HG03139 (cell line): ENCODE measurements around the gene INSIG2.

ENCODE experiments used
- ATAC-seq: cut with Tn5 transposase; IDR thresholded peaks from one replicate; pipeline ENCODE4 v1.9.1; 2021; ENCODE audit not compliant: unreplicated experiment

Gene INSIG2

DNA sequence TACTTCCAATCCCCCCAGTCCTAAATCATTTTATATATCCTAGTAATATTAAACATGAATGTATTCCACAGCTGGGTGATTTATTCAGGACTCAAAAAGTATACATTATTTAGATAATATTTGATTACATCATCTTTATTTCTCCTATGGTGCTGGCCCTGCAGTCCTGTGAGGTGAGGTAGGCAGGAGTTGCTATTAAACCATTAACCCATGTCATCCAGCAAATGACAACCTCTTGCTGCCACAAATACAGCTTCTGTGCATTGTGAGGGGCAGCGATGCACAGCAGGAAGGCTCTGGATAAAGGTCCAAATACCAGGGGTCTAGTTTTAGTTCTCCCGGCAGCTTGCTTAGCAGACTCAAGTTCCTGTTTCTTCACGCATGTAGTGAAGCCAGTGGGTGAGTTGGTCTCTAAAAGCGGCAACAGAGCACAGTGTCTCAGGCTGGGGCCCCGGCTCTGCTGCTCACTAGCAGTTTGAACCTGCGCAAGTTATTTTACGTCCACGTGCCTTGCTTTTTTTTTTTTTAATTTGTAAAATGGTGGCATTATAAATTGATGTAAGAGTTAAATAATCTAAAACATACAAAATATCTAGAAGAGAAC, 36.1 kb downstream of the INSIG2 start:
- ATAC-seq = no peak

- no peak for ATAC-seq
Measured at GRCh38 chr2:118127250-118127649, 39.0 kb downstream of the INSIG2 start.

GRCh38 chr2:118128826-118129225, 40.6 kb downstream of the INSIG2 start:
- no peak for ATAC-seq

GRCh38 chr2:118130385-118130784, 42.1 kb downstream of the INSIG2 start:
- ATAC-seq = no peak

DNA sequence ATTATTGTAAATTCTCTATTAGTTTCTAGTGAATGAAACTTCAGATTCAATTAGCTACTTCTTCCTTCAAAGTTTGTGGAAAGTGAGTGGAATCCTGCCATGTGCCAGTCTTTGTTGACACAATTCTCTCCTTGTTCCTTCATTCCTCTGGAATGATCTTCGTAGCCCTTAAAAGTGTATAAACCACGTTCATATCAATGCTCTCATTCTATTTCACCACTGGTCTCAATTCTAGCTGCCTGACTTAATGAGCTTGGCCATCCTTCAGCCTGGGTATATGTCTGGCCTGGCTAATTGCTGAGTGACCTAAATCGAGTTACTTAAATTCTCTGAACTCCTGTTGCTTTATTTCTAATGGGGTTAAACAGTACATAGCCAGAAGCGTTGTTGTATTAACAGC, 43.5 kb downstream of the INSIG2 start:
- ATAC-seq = no peak

DNA sequence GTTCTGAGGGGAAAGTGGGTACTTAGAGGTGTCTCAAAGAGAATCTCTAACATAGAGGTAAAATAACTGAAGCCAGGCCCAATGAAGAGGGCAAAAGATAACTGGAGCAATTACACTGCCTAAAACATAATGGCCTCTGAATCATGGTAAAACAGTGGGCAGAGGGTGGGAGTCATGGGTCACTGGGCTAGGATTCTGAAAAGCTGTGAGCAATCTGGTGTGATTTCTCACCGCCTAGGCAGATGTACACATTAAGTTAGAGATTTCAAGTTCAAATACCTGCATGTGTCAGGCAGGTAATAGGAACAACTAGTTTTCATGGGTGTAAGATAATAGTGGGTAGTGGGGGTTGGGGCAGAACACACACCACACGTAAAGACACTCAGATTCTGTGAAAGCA, 45.6 kb downstream of the INSIG2 start:
- ATAC-seq = no peak

GRCh38 chr2:118134650-118135049, 46.4 kb downstream of the INSIG2 start:
- no peak for ATAC-seq

DNA sequence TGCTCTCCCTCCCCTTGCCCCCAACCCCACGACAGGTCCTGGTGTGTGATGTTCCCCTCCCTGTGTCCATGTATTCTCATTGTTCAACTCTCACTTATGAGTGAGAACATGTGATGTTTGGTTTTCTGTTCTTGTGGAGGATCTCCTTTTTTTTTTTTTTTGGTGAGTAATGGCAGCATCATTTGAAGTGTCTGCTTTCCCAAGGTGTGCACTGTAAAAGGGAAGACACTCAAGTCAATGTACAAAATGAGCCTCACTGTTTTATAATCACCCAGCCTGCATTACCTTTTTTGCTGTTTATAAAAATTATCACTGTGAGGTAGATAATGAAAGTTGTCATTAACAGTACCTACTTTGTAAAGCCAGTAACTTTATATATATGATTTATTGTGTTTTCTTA, 56.9 kb downstream of the INSIG2 start:
- no peak for ATAC-seq

DNA sequence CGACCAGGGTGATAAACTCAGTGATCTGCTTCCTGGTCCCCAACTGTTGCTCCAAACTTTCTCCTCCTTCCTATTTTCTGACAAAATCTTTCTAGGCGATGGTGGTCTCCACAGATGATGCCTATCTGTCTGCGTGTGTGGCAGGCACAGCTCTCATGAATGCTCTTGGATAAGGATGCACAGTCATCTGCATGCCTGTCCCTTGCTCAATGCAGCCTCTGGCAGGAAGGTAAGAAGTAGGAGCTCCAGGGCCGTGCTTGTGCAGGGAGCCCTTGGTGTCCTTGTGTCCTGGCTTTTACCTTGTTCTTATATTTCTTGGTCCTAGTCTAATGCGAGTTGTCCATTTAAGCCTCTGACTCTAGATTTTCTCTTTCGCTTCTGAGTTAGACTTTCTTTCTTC, 57.5 kb downstream of the INSIG2 start:
- ATAC-seq = no peak

GRCh38 chr2:118146315-118147283, 58.3 kb downstream of the INSIG2 start:
- no peak for ATAC-seq

- ATAC-seq = no peak
Measured at GRCh38 chr2:118148133-118148532, 59.9 kb downstream of the INSIG2 start.

GRCh38 chr2:118148809-118149208, 60.5 kb downstream of the INSIG2 start:
- ATAC-seq = no peak

- ATAC-seq = no peak
Measured at GRCh38 chr2:118150294-118150693, 62.0 kb downstream of the INSIG2 start.

- ATAC-seq = no peak
Measured at GRCh38 chr2:118151831-118152230, 63.6 kb downstream of the INSIG2 start.

GRCh38 chr2:118153433-118153832, 65.2 kb downstream of the INSIG2 start:
- ATAC-seq = no peak

DNA sequence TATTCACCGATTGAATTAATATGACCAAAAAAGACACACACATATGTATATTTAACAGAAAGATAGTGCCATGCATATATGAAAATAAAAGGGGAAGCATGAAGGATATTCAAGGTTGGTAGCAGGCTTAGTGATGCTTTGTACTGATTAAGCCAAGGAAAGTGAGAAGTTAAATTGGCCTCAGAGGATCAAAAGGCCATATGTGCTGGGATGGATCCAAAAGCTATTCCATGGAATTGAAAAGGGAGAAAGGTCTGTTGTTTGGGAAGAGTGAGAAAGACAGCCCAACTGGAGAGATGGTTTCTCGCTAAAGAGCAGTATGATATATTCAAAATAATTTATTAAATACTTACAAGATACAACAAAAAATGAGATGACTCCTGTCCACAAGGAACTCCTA, 65.9 kb downstream of the INSIG2 start:
- ATAC-seq = no peak
